SU-DHL-6 (cell line): ENCODE results near the gene KANK3.

Source experiments
- H2AFZ ChIP-seq: fragments of 200-600 bp; sonication (generic); 2 replicates; pipeline ENCODE4 v1.6.1; 2014; ENCODE audit warnings: low read depth, mild to moderate bottlenecking, moderate library complexity, mixed read lengths, antibody characterized with exemption, low read length; ENCODE audit not compliant: severe bottlenecking
- H3F3A ChIP-seq: fragments of 200-600 bp; shearing (Covaris generic); 2 replicates; pipeline ENCODE4 v1.6.0; 2016; ENCODE audit warnings: antibody characterized with exemption, mild to moderate bottlenecking; ENCODE audit not compliant: insufficient read depth
- H3K27ac ChIP-seq: fragments of 200-600 bp; sonication (generic); 2 replicates; pipeline ENCODE4 v1.5.1; 2016; ENCODE audit warnings: low read depth, mild to moderate bottlenecking, low read length, moderate library complexity, mixed read lengths
- H3K27me3 ChIP-seq: fragments of 200-600 bp; sonication (generic), shearing (Covaris generic); 2 replicates; pipeline ENCODE4 v1.6.0; 2014; ENCODE audit warnings: mild to moderate bottlenecking, low read length
- H3K36me3 ChIP-seq: fragments of 200-600 bp; sonication (generic); 2 replicates; pipeline ENCODE4 v1.6.1; 2014; ENCODE audit warnings: mild to moderate bottlenecking, low read length, mixed read lengths
- H3K4me2 ChIP-seq: fragments of 300-600, 200-600 bp; shearing (Covaris generic), sonication (generic); 2 replicates; pipeline ENCODE4 v1.6.0; 2014; ENCODE audit warnings: low read length, low read depth, mild to moderate bottlenecking; ENCODE audit not compliant: poor library complexity, severe bottlenecking
- H3K4me3 ChIP-seq: fragments of 200-600 bp; sonication (generic); 2 replicates; pipeline ENCODE4 v1.5.1; 2014; ENCODE audit warnings: antibody characterized with exemption, low read length, mild to moderate bottlenecking, mixed read lengths; ENCODE audit not compliant: insufficient read depth, poor library complexity, severe bottlenecking
- H3K79me2 ChIP-seq: fragments of 200-600 bp; sonication (generic); 2 replicates; pipeline ENCODE4 v1.6.1; 2014; ENCODE audit warnings: mild to moderate bottlenecking, low read length, moderate library complexity; ENCODE audit not compliant: insufficient read depth
- H3K9ac ChIP-seq: fragments of 200-600 bp; sonication (generic); 2 replicates; pipeline ENCODE4 v1.7.0; 2014; ENCODE audit warnings: mild to moderate bottlenecking, low read length
- H3K9me2 ChIP-seq: fragments of 200-600 bp; sonication (generic); replicated peaks from 2 replicates; pipeline ENCODE4 v1.6.1; 2014; ENCODE audit warnings: low read length; ENCODE audit not compliant: insufficient read depth
- H3K9me3 ChIP-seq: fragments of 200-600 bp; sonication (generic); 2 replicates; pipeline ENCODE4 v1.6.1; 2014; ENCODE audit warnings: low read length, mixed read lengths; ENCODE audit not compliant: insufficient read depth
- H4K20me1 ChIP-seq: fragments of 200-600 bp; sonication (generic); 2 replicates; pipeline ENCODE4 v1.6.1; 2014; ENCODE audit warnings: low read depth, mild to moderate bottlenecking, antibody characterized with exemption, low read length, moderate library complexity, mixed read lengths
- EZH2phosphoT487 ChIP-seq: fragments of 200-600 bp; sonication (generic), shearing (Covaris generic); conservative IDR thresholded peaks from 2 replicates; pipeline ENCODE4 v1.6.1; 2018; ENCODE audit warnings: mild to moderate bottlenecking, antibody characterized with exemption, low read length, moderate library complexity, mixed read lengths
- TF ChIP-seq, protein P1 (sequence below): fragments of 200-600 bp; sonication (generic); IDR thresholded peaks from one replicate; pipeline ENCODE4 v1.5.1; 2017; ENCODE audit warnings: antibody characterized with exemption, mild to moderate bottlenecking, low read length, moderate library complexity; ENCODE audit not compliant: insufficient read depth, poor library complexity, severe bottlenecking

KANK3 gene

DNA sequence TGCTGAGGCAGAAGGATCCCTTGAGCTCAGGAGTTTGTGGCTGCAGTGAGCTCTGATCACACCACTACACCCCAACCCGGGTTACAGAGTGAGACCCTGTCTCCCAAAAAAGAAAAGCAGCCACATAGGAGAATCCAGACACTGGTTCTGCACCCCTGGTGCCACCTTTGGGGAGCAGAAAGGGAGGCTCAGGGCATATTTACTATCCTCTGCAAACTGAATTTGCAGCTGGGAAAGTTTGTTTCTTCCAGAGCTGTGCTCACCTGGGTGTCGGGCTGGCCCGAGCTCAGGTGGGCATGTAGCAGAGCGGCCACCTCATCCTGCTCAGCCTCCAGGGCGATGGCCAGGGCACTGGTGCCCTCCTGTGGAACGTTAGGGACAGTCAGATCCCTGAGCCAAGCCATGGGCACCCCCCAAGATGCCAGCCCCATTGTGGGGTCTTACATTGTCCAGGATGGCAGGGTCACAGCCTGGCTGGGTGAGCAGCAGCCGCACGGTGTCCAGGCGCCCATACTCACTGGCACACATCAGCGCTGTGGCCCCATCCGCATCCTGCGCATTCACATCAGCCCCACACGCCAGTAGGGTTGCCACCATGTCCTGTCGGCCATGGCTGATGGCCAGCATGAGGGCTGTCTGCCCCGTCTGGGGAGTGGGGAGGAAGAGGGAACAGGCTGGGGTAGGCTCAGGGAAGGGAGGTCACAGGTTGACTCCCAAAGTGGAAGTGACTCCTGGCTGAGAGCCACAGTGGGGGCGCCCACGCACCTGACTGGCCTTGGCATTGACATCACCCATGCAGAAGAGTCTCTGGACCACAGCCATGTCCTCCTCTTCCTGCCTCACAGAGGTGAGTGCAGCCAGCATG, 18.6 kb downstream of the KANK3 start:
- Histone ChIP-seq H2AFZ (no peak overlapping the region), H3K9me3 (no peaks in the 10 kb centered on the region), H3K79me2 (peaks cover 34% of the 10 kb centered on the region), H4K20me1 (peaks cover 9% of the 10 kb centered on the region; the same call in 1 of the 2 replicates), H3K4me2 (no peak overlapping the region), H3K9me2 (no peaks in the 10 kb centered on the region), H3K9ac (no peak overlapping the region), H3K36me3 (peaks cover 14% of the 10 kb centered on the region; the same call in 1 of the 2 replicates), H3K4me3 (no peak overlapping the region), H3K27ac (no peak overlapping the region), H3F3A (peaks cover 16% of the 10 kb centered on the region), H3K27me3 (no peaks in the 10 kb centered on the region)
- TF ChIP-seq, protein P1, sequence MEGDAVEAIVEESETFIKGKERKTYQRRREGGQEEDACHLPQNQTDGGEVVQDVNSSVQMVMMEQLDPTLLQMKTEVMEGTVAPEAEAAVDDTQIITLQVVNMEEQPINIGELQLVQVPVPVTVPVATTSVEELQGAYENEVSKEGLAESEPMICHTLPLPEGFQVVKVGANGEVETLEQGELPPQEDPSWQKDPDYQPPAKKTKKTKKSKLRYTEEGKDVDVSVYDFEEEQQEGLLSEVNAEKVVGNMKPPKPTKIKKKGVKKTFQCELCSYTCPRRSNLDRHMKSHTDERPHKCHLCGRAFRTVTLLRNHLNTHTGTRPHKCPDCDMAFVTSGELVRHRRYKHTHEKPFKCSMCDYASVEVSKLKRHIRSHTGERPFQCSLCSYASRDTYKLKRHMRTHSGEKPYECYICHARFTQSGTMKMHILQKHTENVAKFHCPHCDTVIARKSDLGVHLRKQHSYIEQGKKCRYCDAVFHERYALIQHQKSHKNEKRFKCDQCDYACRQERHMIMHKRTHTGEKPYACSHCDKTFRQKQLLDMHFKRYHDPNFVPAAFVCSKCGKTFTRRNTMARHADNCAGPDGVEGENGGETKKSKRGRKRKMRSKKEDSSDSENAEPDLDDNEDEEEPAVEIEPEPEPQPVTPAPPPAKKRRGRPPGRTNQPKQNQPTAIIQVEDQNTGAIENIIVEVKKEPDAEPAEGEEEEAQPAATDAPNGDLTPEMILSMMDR, result no peak
- TF ChIP-seq EZH2phosphoT487, result no peak

DNA sequence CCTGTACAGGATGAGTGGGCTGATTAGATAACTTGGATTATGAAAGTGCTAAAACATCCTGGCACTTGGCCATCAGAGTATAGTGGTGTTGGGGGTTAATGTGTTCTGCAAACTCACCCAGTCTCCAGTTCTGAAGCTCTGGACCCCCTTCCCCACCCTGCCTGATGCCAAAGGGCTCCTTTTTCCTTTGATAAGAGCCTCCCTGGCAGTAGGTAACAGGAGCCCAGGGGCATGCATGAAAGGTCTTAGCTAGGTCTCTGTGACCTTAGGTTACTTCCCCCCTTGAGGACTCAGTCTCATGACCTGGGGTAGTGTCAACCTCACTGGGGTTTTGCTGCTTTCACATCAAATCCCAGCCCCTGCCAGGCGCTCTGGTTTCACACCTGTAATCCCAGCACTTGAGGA, 19.3 kb downstream of the KANK3 start:
- Histone ChIP-seq H3K27ac (no peak overlapping the region), H2AFZ (no peak overlapping the region), H3F3A (peaks cover 16% of the 10 kb centered on the region), H3K79me2 (peaks cover 34% of the 10 kb centered on the region), H3K9me2 (no peaks in the 10 kb centered on the region), H3K4me3 (no peak overlapping the region), H3K4me2 (no peak overlapping the region), H3K36me3 (peaks cover 14% of the 10 kb centered on the region; the same call in 1 of the 2 replicates), H3K27me3 (no peaks in the 10 kb centered on the region), H3K9me3 (no peaks in the 10 kb centered on the region), H3K9ac (0 out of 2 replicates have a peak overlapping the region, but pooled peaks have one; percentile 92), H4K20me1 (peaks cover 9% of the 10 kb centered on the region; the same call in 1 of the 2 replicates)
- no peak for TF ChIP-seq EZH2phosphoT487
- TF ChIP-seq, protein P1, result no peak

DNA sequence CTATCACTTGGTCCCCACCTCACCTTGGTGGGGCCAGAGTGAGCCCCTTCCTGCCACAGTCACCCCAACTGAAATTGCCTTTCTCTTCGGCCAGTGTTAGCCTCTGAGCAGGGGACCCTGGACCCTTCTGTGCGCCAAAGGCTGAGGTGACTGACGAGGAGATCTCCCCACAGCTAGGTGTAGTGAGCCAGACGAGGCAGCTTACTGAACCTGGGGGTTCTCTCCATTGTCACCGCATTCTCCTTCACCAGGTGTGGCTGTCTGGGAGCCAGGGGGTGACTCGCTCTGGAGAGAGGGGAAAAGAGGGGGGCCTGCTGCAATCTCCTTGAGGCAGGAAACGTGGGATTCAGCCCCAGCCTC, 20.4 kb downstream of the KANK3 start:
- Histone ChIP-seq H3K79me2 (peaks cover 34% of the 10 kb centered on the region), H3K9me2 (no peaks in the 10 kb centered on the region), H2AFZ (no peak overlapping the region), H3K9me3 (no peaks in the 10 kb centered on the region), H3K36me3 (peaks cover 14% of the 10 kb centered on the region; the same call in 1 of the 2 replicates), H3K4me3 (peak overlapping the region; percentile 95), H3K9ac (peak overlapping the region; percentile 92), H3F3A (peaks cover 18% of the 10 kb centered on the region), H3K27ac (no peak overlapping the region), H4K20me1 (peaks cover 9% of the 10 kb centered on the region; the same call in 1 of the 2 replicates), H3K27me3 (no peaks in the 10 kb centered on the region), H3K4me2 (peak overlapping the region; percentile 59)
- TF ChIP-seq, protein P1, result no peak
- no peak for TF ChIP-seq EZH2phosphoT487
